GM18861 (cell line): ENCODE results near the gene GRK6.

Experiments
- ATAC-seq: cut with Tn5 transposase; IDR thresholded peaks from one replicate; pipeline ENCODE4 v1.9.1; 2021; ENCODE audit not compliant: unreplicated experiment

Gene GRK6

GRCh38 chr5:177452688-177453638, 26.5 kb downstream of the GRK6 start:
- ATAC-seq, result no peak

GRCh38 chr5:177453852-177454396, 27.4 kb downstream of the GRK6 start:
- ATAC-seq, result peak; percentile 0

GRCh38 chr5:177454397-177455035, 28.0 kb downstream of the GRK6 start:
- ATAC-seq, result peak; percentile 32

GRCh38 chr5:177455036-177455660, 28.7 kb downstream of the GRK6 start:
- peak; percentile 35 for ATAC-seq

GRCh38 chr5:177455661-177456590, 29.4 kb downstream of the GRK6 start:
- ATAC-seq, result peak; percentile 10

- ATAC-seq, result no peak
Measured at GRCh38 chr5:177456591-177456964, 30.1 kb downstream of the GRK6 start.

GRCh38 chr5:177456976-177457851, 30.7 kb downstream of the GRK6 start:
- peak; percentile 42 for ATAC-seq

- ATAC-seq, result no peak
Measured at GRCh38 chr5:177457852-177458681, 31.6 kb downstream of the GRK6 start.

GRCh38 chr5:177458912-177459350, 32.5 kb downstream of the GRK6 start:
- ATAC-seq, result no peak

- ATAC-seq, result no peak
Measured at GRCh38 chr5:177459357-177459756, 32.9 kb downstream of the GRK6 start.

- ATAC-seq, result no peak
Measured at GRCh38 chr5:177459819-177460628, 33.5 kb downstream of the GRK6 start.

GRCh38 chr5:177462021-177462670, 35.7 kb downstream of the GRK6 start:
- ATAC-seq, result no peak

GRCh38 chr5:177465044-177465443, 38.6 kb downstream of the GRK6 start:
- ATAC-seq, result no peak

- ATAC-seq, result no peak
Measured at GRCh38 chr5:177466861-177467260, 40.4 kb downstream of the GRK6 start.

GRCh38 chr5:177467436-177467835, 41.0 kb downstream of the GRK6 start:
- ATAC-seq, result no peak

- ATAC-seq, result no peak
Measured at GRCh38 chr5:177468329-177468684, 41.8 kb downstream of the GRK6 start.
